NCI-H2029 (cell line): ENCODE data around the gene SAMD4B.

Experiments
- DNase-seq: peaks from one replicate; lab custom pipeline; 2025; lab: John Stamatoyannopoulos, UW

Gene SAMD4B

DNA sequence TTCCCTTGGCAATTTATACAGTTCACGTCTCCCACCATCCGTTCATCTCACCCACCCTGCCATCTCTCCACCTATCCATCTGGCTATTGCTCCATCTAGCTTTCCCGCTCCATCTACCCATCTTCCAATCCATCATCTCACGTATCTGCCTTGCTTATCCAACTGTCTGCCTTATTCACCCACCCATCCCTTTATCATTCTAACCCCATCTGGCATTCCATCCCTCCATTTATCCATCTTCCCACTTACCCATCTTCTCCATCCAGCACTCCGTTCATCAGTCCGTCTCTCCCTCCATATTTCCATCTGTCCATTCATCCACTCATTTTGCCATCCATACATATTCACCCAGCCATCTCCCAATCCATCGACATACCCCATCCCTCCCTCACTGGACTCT, 83.5 kb downstream of the SAMD4B start:
- no peak for DNase-seq

DNA sequence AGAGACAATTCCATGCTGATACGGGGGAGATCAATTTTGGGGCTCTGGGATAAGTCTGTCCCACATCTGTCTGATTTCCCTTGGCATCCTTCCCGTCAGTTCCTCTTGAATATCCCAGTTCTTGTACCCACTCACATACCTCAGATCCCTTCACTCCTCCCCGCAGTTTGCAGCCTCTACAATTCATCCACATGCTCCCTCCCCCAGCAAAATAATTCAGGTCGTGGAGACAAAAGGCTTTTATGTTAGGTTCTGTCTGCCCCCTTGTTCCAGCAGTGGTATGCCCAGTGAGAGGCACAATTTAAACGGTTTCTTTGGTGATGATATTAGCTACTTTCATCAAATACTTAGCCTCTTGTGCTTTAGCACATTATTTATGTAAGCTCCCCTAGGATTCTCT, 83.9 kb downstream of the SAMD4B start:
- DNase-seq, result no peak

DNA sequence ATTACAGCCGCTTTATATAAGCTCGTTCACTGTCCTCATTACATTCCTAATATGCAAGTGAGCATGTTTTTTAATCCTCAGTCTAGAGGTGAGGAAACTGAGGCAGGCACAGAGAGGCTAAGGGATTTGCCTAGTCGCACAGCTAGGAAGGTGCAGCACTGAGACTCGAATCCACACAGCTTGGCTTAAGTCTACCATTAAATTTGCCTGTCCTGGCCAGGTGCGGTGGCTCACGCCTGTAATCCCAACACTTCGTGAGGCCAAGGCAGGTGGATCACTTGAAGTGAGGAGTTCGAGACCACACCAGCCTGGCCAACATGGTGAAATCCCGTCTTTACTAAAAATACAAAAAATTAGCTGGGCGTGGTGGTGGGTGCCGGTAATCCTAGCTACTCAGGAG, 85.5 kb downstream of the SAMD4B start:
- DNase-seq, result no peak

DNA sequence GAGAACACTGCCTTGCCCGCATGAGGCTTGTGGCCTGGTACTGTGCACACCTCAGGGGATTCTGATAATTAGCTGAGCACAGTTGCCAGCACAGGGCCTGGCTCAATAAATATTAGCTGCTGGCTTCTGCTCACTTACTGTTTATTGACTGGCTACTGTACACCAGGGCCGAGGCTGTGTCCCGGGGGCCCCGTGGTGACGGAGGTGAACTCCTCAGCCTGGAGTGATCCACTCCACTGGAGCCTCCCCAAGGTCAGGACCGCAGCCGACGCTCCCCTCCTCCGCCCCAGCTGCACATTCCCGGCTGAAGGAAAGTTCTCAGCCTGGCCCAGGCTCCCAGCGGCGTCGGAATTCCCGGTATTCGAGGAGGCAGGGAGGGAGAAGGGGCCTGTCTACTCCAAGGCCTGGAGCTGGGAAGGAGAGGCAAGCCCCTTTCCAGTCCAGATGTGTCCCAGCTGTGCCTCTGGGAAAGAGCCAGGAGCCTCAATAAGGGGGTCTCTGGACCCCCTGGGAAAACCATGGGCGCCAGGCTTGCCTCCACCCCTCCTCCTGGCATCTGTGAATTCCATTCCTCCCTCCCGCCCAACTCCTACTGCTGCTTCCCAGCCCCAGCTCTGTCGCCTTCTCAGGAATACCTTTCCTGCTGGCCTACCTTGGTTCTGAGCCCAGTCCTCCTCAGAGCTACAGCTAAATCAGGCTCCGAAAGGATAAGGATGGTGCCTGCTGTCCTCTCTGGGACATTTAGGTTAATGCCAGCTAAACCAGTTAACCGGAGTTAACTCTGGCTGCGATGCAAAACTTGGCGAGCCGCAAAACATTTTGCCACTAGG, 86.3 kb downstream of the SAMD4B start:
- no peak for DNase-seq

DNA sequence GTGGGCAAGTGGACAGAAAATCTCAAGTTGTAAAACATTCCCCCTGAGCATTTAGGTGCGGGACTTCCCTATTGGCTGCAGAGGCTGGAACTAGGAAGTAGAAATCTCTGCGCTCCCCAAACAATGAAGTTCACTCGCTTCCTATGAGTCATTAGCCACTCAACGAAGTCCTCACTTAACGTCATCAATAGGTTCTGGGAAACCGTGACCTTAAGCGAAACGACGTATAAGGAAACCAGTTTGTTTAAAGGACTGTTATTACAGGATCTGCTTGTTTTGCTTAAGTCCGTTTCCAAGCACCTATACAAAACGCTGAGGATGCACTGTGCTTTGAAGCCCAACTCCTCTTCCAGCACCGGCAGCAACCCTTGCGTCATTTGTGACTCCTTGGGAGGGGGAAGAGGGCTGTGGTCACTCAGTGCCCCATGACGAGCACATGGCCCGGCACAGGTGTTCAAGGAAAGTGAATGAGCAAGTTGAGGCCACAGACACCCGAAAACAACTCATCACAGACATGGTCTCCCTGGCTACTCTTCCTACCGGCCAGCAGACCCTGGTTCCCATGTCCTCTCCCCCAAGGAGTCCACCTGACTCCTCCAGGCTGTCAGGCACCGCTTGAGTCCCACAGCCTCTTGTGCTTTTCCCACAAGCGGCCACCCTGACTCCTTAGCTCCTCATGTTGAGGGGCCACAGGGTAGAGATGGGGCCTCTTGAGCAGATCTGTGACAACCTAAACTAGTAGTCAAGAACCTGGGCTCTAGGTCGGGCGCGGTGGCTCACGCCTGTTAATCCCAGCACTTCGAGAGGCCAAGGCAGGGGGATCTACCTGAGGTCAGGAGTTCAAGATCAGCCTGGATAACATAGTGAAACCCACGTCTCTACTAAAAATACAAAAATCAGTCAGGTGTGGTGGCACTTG, 88.7 kb downstream of the SAMD4B start:
- peak; percentile 85 for DNase-seq

DNA sequence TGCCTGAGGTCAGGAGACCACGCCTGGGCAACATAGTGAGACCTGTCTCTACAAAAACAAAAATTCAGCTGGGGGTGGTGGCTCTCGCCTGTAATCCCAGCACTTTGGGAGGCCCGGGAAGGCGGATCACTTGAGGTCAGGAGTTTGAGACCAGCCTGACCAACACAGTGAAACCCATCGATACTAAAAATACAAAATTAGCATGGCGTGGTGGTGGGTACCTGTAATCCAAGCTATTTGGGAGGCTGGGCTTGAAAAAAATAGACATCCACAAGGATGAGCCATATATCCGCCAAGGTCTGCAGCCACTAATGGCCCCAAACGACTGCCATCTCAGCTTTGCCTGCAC, 90.4 kb downstream of the SAMD4B start:
- DNase-seq, result no peak

DNA sequence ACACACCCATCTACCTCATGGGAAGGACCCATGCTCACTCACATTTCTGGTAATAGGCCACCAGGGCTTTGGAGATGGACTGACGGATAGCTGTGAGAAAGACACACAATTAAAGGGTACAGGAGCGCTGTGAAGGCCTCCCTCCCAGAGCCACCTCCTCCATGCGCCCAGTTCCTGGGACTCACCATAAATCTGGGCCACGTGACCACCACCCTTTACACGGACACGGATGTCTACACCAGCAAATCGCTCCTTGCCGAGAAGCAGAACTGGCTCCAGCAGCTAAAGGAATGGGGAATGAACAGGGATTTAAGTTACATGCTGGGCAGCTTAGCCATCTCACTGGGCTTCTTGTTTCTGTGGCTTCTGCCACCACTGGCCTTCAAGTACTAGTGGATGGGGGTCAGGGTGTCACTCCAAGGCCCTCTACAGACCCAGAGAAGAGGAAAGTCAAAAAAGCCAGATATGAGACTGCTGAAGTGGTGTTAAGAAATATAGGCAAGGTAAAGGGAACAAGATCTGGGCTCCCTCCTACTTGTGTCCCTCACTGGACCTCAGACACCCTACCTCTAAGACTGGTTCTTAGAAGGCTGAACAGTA, 91.4 kb downstream of the SAMD4B start:
- DNase-seq, result no peak

DNA sequence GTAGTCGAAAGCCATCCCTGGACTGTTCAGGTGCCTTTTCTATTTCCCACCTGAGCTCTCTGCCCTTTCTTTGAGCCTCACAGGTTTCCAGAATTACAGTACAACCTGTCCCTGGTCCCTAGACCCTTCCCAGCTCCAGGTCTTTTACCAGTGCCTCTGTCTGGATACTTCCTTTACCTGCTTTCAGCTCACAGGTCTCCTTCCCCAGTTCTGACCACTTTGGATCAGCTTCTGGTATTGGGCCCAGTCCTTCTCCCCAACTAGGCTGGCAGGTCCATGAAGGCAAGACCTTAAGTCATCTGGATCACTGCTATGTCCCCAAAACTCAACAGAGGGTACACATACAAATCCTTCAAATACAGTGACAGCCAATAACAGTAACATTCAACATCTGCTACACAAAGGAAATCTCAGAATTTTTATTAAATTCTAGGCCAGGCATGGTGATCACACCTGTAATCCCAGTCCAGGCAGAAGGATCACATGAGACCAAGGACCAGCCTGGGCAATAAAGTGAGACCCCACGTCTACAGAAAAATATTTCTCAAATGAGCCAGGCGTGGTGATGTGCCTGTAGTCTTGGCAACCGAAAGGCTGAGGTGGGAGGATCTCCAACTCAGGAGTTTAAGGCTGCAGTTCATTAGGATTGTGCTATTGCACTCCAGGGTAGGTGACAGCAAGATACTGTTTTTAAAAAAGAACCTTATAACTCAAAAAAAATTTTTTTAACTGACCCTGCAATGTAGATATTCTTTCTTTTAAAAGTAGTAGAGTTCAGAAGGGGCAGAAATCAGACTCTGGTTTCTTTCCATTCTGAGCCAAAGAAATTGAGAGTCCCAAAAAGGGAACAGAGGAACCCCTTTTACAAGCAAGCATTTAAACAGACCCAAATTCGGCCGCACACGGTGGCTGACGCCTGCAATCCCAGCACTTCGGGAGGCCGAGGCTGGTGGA, 92.2 kb downstream of the SAMD4B start:
- DNase-seq, result no peak
